Stimulated activated CD4-positive, alpha-beta T cell treated with anti-CD3 and anti-CD28 coated beads, Interleukin-15, amount 100 ng/mL, for 1 hour (primary cell): ENCODE data around the gene NOD2.

Experiments used
- DNase-seq, 2 donors: peaks; one replicate each; pipeline ENCODE4 v3.0.0-alpha.2; 2020; ENCODE audit warnings: low read depth in 1 of 2, low spot score in 1 of 2

Gene NOD2

GRCh38 chr16:50778284-50779163, 85.1 kb downstream of the NOD2 start:
- DNase-seq: no peak

- no peak for DNase-seq
These were observed 87.6 kb downstream of the NOD2 start for GRCh38 chr16:50781043-50781442.

GRCh38 chr16:50781518-50781917, 88.1 kb downstream of the NOD2 start:
- no peak for DNase-seq
